Uterus (tissue), 4 donors: ENCODE measurements around the gene SIAH1. TPM values are rescaled to one million over a fixed set of nuclear protein-coding genes. Genes with fewer than 3 reads are reported as not detected.

Experiments used
- DNase-seq, 2 donors: peaks; one replicate each; pipeline ENCODE4 v3.0.0-alpha.2; 2019 to 2020
- H3K27ac ChIP-seq, 2 donors: fragments of 200-600 bp; sonication (generic); 1 replicate in 1 of 2; 2 replicates in 1 of 2; pipeline ENCODE4 v1.5.1; 2016 to 2018
- H3K27me3 ChIP-seq, 2 donors: fragments of 200-600 bp; sonication (generic); one replicate each; pipeline ENCODE4 v1.5.1; 2018 to 2019; ENCODE audit warnings: control low read depth in 1 of 2
- H3K36me3 ChIP-seq, 2 donors: fragments of 200-600 bp; sonication (generic); one replicate each; pipeline ENCODE4 v1.5.1; 2019; ENCODE audit warnings: control low read depth in 1 of 2
- H3K4me1 ChIP-seq, 2 donors: fragments of 200-600 bp; sonication (generic); one replicate each; pipeline ENCODE4 v1.5.1; 2018 to 2019; ENCODE audit warnings: control low read depth in 1 of 2
- H3K4me3 ChIP-seq, 2 donors: fragments of 200-600 bp; sonication (generic); 1 replicate in 1 of 2; 2 replicates in 1 of 2; pipeline ENCODE4 v1.5.1; 2018 to 2019; ENCODE audit warnings: mild to moderate bottlenecking in 1 of 2
- H3K9me3 ChIP-seq, 2 donors: fragments of 200-600 bp; sonication (generic); one replicate each; pipeline ENCODE4 v1.5.1; 2019; ENCODE audit warnings: control low read depth in 1 of 2
- POLR2A ChIP-seq, 2 donors: fragments of 450-650 bp; IDR thresholded peaks; one replicate each; pipeline ENCODE4 v1.6.1; 2016; ENCODE audit warnings: antibody characterized with exemption in 2 of 2, mild to moderate bottlenecking in 1 of 2, moderate library complexity in 1 of 2
- intact Hi-C: fragments of 100-400 bp; cut with DNase I; formaldehyde crosslinking; loops from one replicate; pipeline ENCODE4 v1.15.1; 2023; ENCODE audit warnings: low total_unique reads
- total RNA-seq, 4 donors: library from RNA; depleted of rRNA in 3 of 4; stranded (reverse); fragments of >200 nt in 3 of 4; gene quantifications; one replicate each; pipeline versions ENCODE4 v1.1.0 to v1.2.4, GENCODE V29; 2014 to 2023
- TF ChIP-seq, protein P1 (sequence below), 4 experiments: fragments of 200-600 bp in 2 of 4; fragments of 450-650 bp in 2 of 4; sonication (generic) in 2 of 4; IDR thresholded peaks; one replicate each; pipeline ENCODE4 v1.5.1; 2016 to 2019; ENCODE audit warnings: antibody characterized with exemption in 4 of 4, mild to moderate bottlenecking in 2 of 4, moderate library complexity in 1 of 4
- donor health status: DM: yes; HTN: yes; CAD: no.

The SIAH1 gene
- total RNA-seq, result 10 to 100 TPM; 28.2 to 79.4 (median 41.6) TPM

GRCh38 chr16:48385253-48386150 is at the start of gene SIAH1:
Gene SIAH1, minus strand, starts transcription at chr16:48385413. Its CDS starts 22,985 bp downstream, at chr16:48362428.
- peak; percentile 79 to 89 for DNase-seq
- peaks cover 0 to 5% of the 10 kb centered on the region in 2 donors for H3K4me1 ChIP-seq
- H3K4me3 ChIP-seq, result peak within 1 kb of the TSS; percentile 60 to 99
- no peaks in the 10 kb centered on the region for H3K27me3 ChIP-seq
- intact Hi-C loops, result no loop called here
- peak within 1 kb of the TSS; percentile 99 to 100 for H3K27ac ChIP-seq
- H3K36me3 ChIP-seq, result no peaks in the 10 kb centered on the region
- no peaks in the 10 kb centered on the region for H3K9me3 ChIP-seq
- TF ChIP-seq POLR2A (IDR thresholded peaks at IDR 0.05), result peak; percentile 91 to 94
- TF ChIP-seq, protein P1, sequence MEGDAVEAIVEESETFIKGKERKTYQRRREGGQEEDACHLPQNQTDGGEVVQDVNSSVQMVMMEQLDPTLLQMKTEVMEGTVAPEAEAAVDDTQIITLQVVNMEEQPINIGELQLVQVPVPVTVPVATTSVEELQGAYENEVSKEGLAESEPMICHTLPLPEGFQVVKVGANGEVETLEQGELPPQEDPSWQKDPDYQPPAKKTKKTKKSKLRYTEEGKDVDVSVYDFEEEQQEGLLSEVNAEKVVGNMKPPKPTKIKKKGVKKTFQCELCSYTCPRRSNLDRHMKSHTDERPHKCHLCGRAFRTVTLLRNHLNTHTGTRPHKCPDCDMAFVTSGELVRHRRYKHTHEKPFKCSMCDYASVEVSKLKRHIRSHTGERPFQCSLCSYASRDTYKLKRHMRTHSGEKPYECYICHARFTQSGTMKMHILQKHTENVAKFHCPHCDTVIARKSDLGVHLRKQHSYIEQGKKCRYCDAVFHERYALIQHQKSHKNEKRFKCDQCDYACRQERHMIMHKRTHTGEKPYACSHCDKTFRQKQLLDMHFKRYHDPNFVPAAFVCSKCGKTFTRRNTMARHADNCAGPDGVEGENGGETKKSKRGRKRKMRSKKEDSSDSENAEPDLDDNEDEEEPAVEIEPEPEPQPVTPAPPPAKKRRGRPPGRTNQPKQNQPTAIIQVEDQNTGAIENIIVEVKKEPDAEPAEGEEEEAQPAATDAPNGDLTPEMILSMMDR (IDR thresholded peaks at IDR 0.05), result peak in 2 of 4 experiments; percentile 15 to 17

GRCh38 chr16:48434653-48435317 is 49.6 kb upstream of the SIAH1 start:
- intact Hi-C loops, result no loop called here
- no peak for TF ChIP-seq POLR2A (IDR thresholded peaks at IDR 0.05)
- TF ChIP-seq, protein P1 (IDR thresholded peaks at IDR 0.05), result no peak
- no peaks in the 10 kb centered on the region for H3K4me1 ChIP-seq

GRCh38 chr16:48433850-48434530 is 48.8 kb upstream of the SIAH1 start:
- H3K36me3 ChIP-seq, result no peaks in the 10 kb centered on the region
- no peaks in the 10 kb centered on the region for H3K9me3 ChIP-seq
- no peaks in the 10 kb centered on the region for H3K4me1 ChIP-seq
- no peak overlapping the region for H3K4me3 ChIP-seq
- H3K27ac ChIP-seq, result no peak overlapping the region
- H3K27me3 ChIP-seq, result no peaks in the 10 kb centered on the region
- TF ChIP-seq POLR2A (IDR thresholded peaks at IDR 0.05), result no peak
- TF ChIP-seq, protein P1 (IDR thresholded peaks at IDR 0.05), result no peak
- intact Hi-C loops, result no loop called here
- no peak for DNase-seq

More at GRCh38 chr16:48434653-48435317, 49.6 kb upstream of the SIAH1 start:
- H3K4me3 ChIP-seq, result no peak overlapping the region
- H3K27ac ChIP-seq, result no peak overlapping the region
- H3K27me3 ChIP-seq, result no peaks in the 10 kb centered on the region
- no peaks in the 10 kb centered on the region for H3K36me3 ChIP-seq
- no peaks in the 10 kb centered on the region for H3K9me3 ChIP-seq
- DNase-seq, result no peak

- no peak overlapping the region for H3K4me3 ChIP-seq
- intact Hi-C loops, result no loop called here
- TF ChIP-seq, protein P1 (IDR thresholded peaks at IDR 0.05), result no peak
- TF ChIP-seq POLR2A (IDR thresholded peaks at IDR 0.05), result no peak
- no peaks in the 10 kb centered on the region for H3K27me3 ChIP-seq
- no peaks in the 10 kb centered on the region for H3K4me1 ChIP-seq
- H3K9me3 ChIP-seq, result no peaks in the 10 kb centered on the region
- DNase-seq, result no peak
- no peaks in the 10 kb centered on the region for H3K36me3 ChIP-seq
- H3K27ac ChIP-seq, result no peak overlapping the region
These were observed 48.1 kb upstream of the SIAH1 start for GRCh38 chr16:48433116-48433849.
